ENCODE results near the gene CRYZ. TPM values are rescaled to one million over a fixed set of nuclear protein-coding genes. Genes with fewer than 3 reads are reported as not detected.

Gene CRYZ
- total and polyA plus RNA-seq, 2 of the 8 experiments (the other 6 are each of a cell fraction or from before 2014, with no cell fraction given), result 20.5 to 43.8 TPM

DNA sequence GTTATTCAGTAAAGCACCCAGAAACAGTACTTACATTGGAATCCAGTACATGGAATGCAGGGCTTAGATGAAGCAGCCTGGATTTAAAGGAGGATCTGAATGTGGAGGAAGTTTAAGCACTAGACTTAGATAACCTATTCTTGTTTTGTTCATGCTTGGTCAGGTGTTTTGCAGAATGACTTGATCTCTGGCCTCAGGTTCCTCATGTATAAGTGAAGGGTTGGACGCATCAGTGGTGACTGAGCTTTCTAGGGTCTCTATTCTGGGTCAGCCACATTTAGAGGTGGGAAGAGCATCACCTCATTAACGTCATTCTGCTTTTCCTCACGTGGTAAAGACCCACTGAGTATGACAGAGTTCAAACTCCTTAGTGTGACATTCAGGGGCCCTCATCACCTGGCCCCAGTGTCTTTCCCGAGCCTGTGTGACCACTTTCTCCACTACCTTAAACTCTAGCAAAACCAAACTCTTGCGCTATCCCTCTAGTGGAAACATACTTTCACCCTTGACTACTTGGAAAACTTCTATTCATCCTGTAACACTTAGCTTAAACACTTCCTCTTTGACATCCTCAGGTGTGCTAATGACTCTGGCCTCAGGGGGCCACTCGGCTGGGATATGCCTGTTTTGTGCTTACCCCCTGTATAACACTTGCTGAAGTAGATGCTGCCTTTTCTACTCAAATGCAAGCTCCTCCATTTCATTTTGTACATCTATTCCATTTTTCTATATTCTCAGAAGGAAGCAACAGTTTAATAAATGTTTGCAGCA lies 58.4 kb downstream of the CRYZ start:
- CTCF ChIA-PET (ENCODE audit: partially characterized antibody), result interaction anchor here (0.6 to 2.2 kb wide), 12 partner anchors 8 to 206 kb away, joined by 3 to 12 read pairs (median 3); partner anchors contain the start of genes CRYZ, LRRC53 and TYW3
- TF ChIP-seq HDAC6 (IDR thresholded peaks at IDR 0.05; ENCODE audit: low read depth, low read length) (no peak), RAD21 (IDR thresholded peaks at IDR 0.05 in 1 of 2, conservative IDR thresholded peaks at IDR 0.05 in 1 of 2; ENCODE audit: low read depth in 2 of 2, low read length in 2 of 2) (peak in 1 of 2 experiments; percentile 17; a peak in 1 of 4 replicates), NANOG (IDR thresholded peaks at IDR 0.05; ENCODE audit: insufficient read depth, low read depth, low read length, poor library complexity, severe bottlenecking) (peak; percentile 79), TEAD4 (IDR thresholded peaks at IDR 0.05; ENCODE audit: low read depth, low read length) (0 out of 2 replicates have a peak, but pooled peaks have one; percentile 14), ASH2L (IDR thresholded peaks at IDR 0.05; ENCODE audit: low read length) (no peak)
- TF ChIP-seq, protein P1, sequence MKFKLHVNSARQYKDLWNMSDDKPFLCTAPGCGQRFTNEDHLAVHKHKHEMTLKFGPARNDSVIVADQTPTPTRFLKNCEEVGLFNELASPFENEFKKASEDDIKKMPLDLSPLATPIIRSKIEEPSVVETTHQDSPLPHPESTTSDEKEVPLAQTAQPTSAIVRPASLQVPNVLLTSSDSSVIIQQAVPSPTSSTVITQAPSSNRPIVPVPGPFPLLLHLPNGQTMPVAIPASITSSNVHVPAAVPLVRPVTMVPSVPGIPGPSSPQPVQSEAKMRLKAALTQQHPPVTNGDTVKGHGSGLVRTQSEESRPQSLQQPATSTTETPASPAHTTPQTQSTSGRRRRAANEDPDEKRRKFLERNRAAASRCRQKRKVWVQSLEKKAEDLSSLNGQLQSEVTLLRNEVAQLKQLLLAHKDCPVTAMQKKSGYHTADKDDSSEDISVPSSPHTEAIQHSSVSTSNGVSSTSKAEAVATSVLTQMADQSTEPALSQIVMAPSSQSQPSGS (IDR thresholded peaks at IDR 0.05; ENCODE audit: low read length), result no peak

More for the DNA sequence above, 58.4 kb downstream of the CRYZ start:
- Histone ChIP-seq H3K4me1 (replicated peaks in 1 of 4; ENCODE audit: control insufficient read depth in 3 of 4, insufficient read depth in 4 of 4, low read length in 3 of 4) (peaks cover 0 to 9% (median 6%) of the 10 kb centered on the region in 4 experiments; a peak in 5 of 7 replicates), H2BK5ac (ENCODE audit: low read depth, low read length) (no peak overlapping the region), H4K20me1 (replicated peaks in 1 of 2; ENCODE audit: control insufficient read depth in 1 of 2, insufficient read depth in 2 of 2, low read length in 2 of 2) (no peaks in the 10 kb centered on the region), H3K56ac (replicated peaks; ENCODE audit: insufficient read length, low read depth, low read length) (no peak overlapping the region), H4K5ac (ENCODE audit: insufficient read length, low read depth, low read length) (no peak overlapping the region), H3K27me3 (replicated peaks in 1 of 4; ENCODE audit: control insufficient read depth in 3 of 4, extremely low read depth in 1 of 4, insufficient read depth in 3 of 4, low read length in 3 of 4) (peaks cover 0 to 22% (median 7%) of the 10 kb centered on the region in 4 experiments; a peak in 6 of 7 replicates), H2AK5ac (ENCODE audit: low read depth, low read length) (no peak overlapping the region), H3K4me3 (ENCODE audit: extremely low read depth in 1 of 4, insufficient read depth in 2 of 4, low read depth in 3 of 4, low read length in 4 of 4) (peak overlapping the region in 3 of 4 experiments; percentile 48 to 73 (median 53); a peak in 4 of 8 replicates), H2BK120ac (replicated peaks; ENCODE audit: low read depth, low read length) (no peak overlapping the region), H3K4me2 (ENCODE audit: insufficient read depth in 1 of 2, low read depth in 2 of 2, low read length in 2 of 2) (peak overlapping the region; percentile 79 to 88), H3K18ac (ENCODE audit: extremely low read depth, low read length) (no peak overlapping the region), H2BK15ac (ENCODE audit: low read length) (no peak overlapping the region), H2AFZ (ENCODE audit: low read length) (peak overlapping the region; percentile 82; the same call in 1 of the 2 replicates), H3K79me2 (ENCODE audit: control insufficient read depth in 1 of 2, insufficient read depth in 2 of 2, low read length in 2 of 2) (no peaks in the 10 kb centered on the region), H3K27ac (ENCODE audit: low read depth, low read length) (no peak overlapping the region), H4K91ac (replicated peaks; ENCODE audit: insufficient read length, low read length) (no peak overlapping the region), H3K23ac (ENCODE audit: insufficient read length) (no peak overlapping the region), H3K14ac (ENCODE audit: insufficient read length) (no peak overlapping the region), H4K8ac (ENCODE audit: extremely low read depth, insufficient read depth, low read length) (no peak overlapping the region), H2BK20ac (ENCODE audit: low read length) (no peak overlapping the region), H3K36me3 (ENCODE audit: control insufficient read depth in 2 of 4, insufficient read depth in 4 of 4, low read length in 3 of 4) (no peaks in the 10 kb centered on the region), H3K23me2 (ENCODE audit: low read depth, low read length) (peaks cover 6% of the 10 kb centered on the region), H3K9ac (replicated peaks in 1 of 4; ENCODE audit: extremely low read depth in 1 of 4, low read depth in 3 of 4, low read length in 3 of 4) (no peak overlapping the region), H3K4ac (replicated peaks; ENCODE audit: insufficient read length, low read depth, low read length) (no peak overlapping the region), H3K79me1 (ENCODE audit: low read depth, low read length) (no peaks in the 10 kb centered on the region), H2BK12ac (ENCODE audit: low read depth, low read length) (no peak overlapping the region), H3K9me3 (ENCODE audit: insufficient read depth in 2 of 2, low read depth in 1 of 2, low read length in 1 of 2) (no peaks in the 10 kb centered on the region; a peak in 1 of 4 replicates)
- DNase-seq (ENCODE audit: low read depth in 1 of 2, low spot score in 2 of 2), result peak in 1 of 2 experiments; percentile 23
- POLR2A ChIA-PET (ENCODE audit: partially characterized antibody), result no interaction called here
- WGBS, 2 experiments (ENCODE audit: extremely low coverage in 1 of 2, insufficient coverage in 1 of 2, insufficient read length in 1 of 2, insufficient replicate concordance in 2 of 2, low coverage in 1 of 2, low lambda C conversion rate in 2 of 2, missing lambda C conversion rate in 1 of 2), result 37% methylated on average over 6 of the region's 6 CpGs; no CpG with 5 or more reads in 1 of the 2 experiments
- peak; percentile 52 for FAIRE-seq
